ENCODE results near the gene EIF5B.

GRCh38 chr2:99445065-99445464, 107.9 kb downstream of the EIF5B start:
- no peak for TF ChIP-seq CTCF (IDR thresholded peaks at IDR 0.05; ENCODE audit: low read depth, low read length, poor library complexity, severe bottlenecking)
- no peak for TF ChIP-seq EZH2phosphoT487 (IDR thresholded peaks at IDR 0.05; ENCODE audit: borderline replicate concordance, low read length)
